ENCODE data around the gene MYADM.
A peak's percentile ranks its signal among the peaks of the same experiment; 100 is the strongest.

Gene MYADM

GRCh38 chr19:53874606-53874990 is 6.9 kb downstream of the MYADM start:
- no peak for DNase-seq
- TF ChIP-seq GATA1 (IDR thresholded peaks at IDR 0.05; ENCODE audit: low read depth, low read length) (no peak), POLR2A (IDR thresholded peaks at IDR 0.05; ENCODE audit: low read length) (no peak)

- DNase-seq: no peak
- TF ChIP-seq GATA1 (IDR thresholded peaks at IDR 0.05; ENCODE audit: low read depth, low read length): no peak
- no peak for TF ChIP-seq POLR2A (IDR thresholded peaks at IDR 0.05; ENCODE audit: low read length)
These were observed 8.1 kb downstream of the MYADM start for GRCh38 chr19:53875602-53876325.

- TF ChIP-seq GATA1 (IDR thresholded peaks at IDR 0.05; ENCODE audit: low read depth, low read length) (no peak), POLR2A (IDR thresholded peaks at IDR 0.05; ENCODE audit: low read length) (no peak)
- no peak for DNase-seq
These were observed 9.1 kb downstream of the MYADM start for GRCh38 chr19:53876651-53877224.

- DNase-seq: no peak
- no peak for TF ChIP-seq POLR2A (IDR thresholded peaks at IDR 0.05; ENCODE audit: low read length)
- no peak for TF ChIP-seq GATA1 (IDR thresholded peaks at IDR 0.05; ENCODE audit: low read depth, low read length)
These were observed 9.7 kb downstream of the MYADM start for GRCh38 chr19:53877361-53877766.

- no peak for DNase-seq
These were observed 11.1 kb downstream of the MYADM start for GRCh38 chr19:53878776-53879139.

GRCh38 chr19:53879140-53880081 is 11.7 kb downstream of the MYADM start:
- DNase-seq: peak; percentile 51 to 67
- no peak for TF ChIP-seq POLR2A (IDR thresholded peaks at IDR 0.05; ENCODE audit: low read length)
- TF ChIP-seq GATA1 (IDR thresholded peaks at IDR 0.05; ENCODE audit: low read depth, low read length): no peak

More at GRCh38 chr19:53878776-53879139, 11.1 kb downstream of the MYADM start:
- no peak for TF ChIP-seq GATA1 (IDR thresholded peaks at IDR 0.05; ENCODE audit: low read depth, low read length)
- no peak for TF ChIP-seq POLR2A (IDR thresholded peaks at IDR 0.05; ENCODE audit: low read length)

GRCh38 chr19:53880711-53881481 is 13.2 kb downstream of the MYADM start:
- TF ChIP-seq POLR2A (IDR thresholded peaks at IDR 0.05; ENCODE audit: low read length) (no peak), GATA1 (IDR thresholded peaks at IDR 0.05; ENCODE audit: low read depth, low read length) (no peak)
- DNase-seq: no peak

GRCh38 chr19:53881482-53882390 is 14.1 kb downstream of the MYADM start, which contains the start of gene PRKCG:
Gene PRKCG, plus strand, starts transcription at chr19:53882197. Its CDS starts 298 bp downstream, at chr19:53882495.
- DNase-seq: no peak

GRCh38 chr19:53882391-53883050 is 14.8 kb downstream of the MYADM start:
- no peak for TF ChIP-seq GATA1 (IDR thresholded peaks at IDR 0.05; ENCODE audit: low read depth, low read length)
- no peak for TF ChIP-seq POLR2A (IDR thresholded peaks at IDR 0.05; ENCODE audit: low read length)
- DNase-seq: no peak

More at GRCh38 chr19:53881482-53882390, 14.1 kb downstream of the MYADM start, which contains the start of gene PRKCG:
- TF ChIP-seq POLR2A (IDR thresholded peaks at IDR 0.05; ENCODE audit: low read length): no peak
- TF ChIP-seq GATA1 (IDR thresholded peaks at IDR 0.05; ENCODE audit: low read depth, low read length): no peak

- DNase-seq: no peak
- no peak for TF ChIP-seq GATA1 (IDR thresholded peaks at IDR 0.05; ENCODE audit: low read depth, low read length)
- no peak for TF ChIP-seq POLR2A (IDR thresholded peaks at IDR 0.05; ENCODE audit: low read length)
These were observed 15.6 kb downstream of the MYADM start for GRCh38 chr19:53883231-53883661.

- no peak for TF ChIP-seq POLR2A (IDR thresholded peaks at IDR 0.05; ENCODE audit: low read length)
- TF ChIP-seq GATA1 (IDR thresholded peaks at IDR 0.05; ENCODE audit: low read depth, low read length): no peak
- DNase-seq: no peak
These were observed 16.1 kb downstream of the MYADM start for GRCh38 chr19:53883741-53884140.

- TF ChIP-seq GATA1 (IDR thresholded peaks at IDR 0.05; ENCODE audit: low read depth, low read length) (no peak), POLR2A (IDR thresholded peaks at IDR 0.05; ENCODE audit: low read length) (no peak)
- no peak for DNase-seq
These were observed 16.6 kb downstream of the MYADM start for GRCh38 chr19:53884256-53884655.
